Naive B cell (primary cell): ENCODE measurements around the gene BBIP1. TPM values are rescaled to one million over a fixed set of nuclear protein-coding genes. Genes with fewer than 3 reads are reported as not detected.

ENCODE experiments used
- ATAC-seq, 2 donors: fragments of 150-1000 bp; cut with Tn5 transposase; 2 replicates each; pipeline ENCODE4 v1.10.0; 2021; ENCODE audit warnings: low read depth in 2 of 2, mild to moderate bottlenecking in 2 of 2, moderate library complexity in 2 of 2
- DNase-seq: peaks from one replicate; pipeline ENCODE4 v3.0.0; 2022
- H3K27ac Mint-ChIP-seq, 6 donors: one replicate each; pipeline ENCODE4 v1.8.0; 2020 to 2022; ENCODE audit warnings: mild to moderate bottlenecking in 6 of 6, mixed read lengths in 6 of 6, moderate library complexity in 5 of 6, inconsistent platforms in 2 of 6
- H3K27me3 Mint-ChIP-seq, 3 donors: one replicate each; pipeline ENCODE4 v1.8.0; 2021 to 2022; ENCODE audit warnings: mixed read lengths in 3 of 3, mild to moderate bottlenecking in 1 of 3
- H3K36me3 Mint-ChIP-seq, 2 donors: one replicate each; pipeline ENCODE4 v1.8.0; 2020 to 2022; ENCODE audit warnings: mixed read lengths in 2 of 2, inconsistent platforms in 1 of 2, mild to moderate bottlenecking in 1 of 2
- H3K4me1 Mint-ChIP-seq, 3 donors: one replicate each; pipeline ENCODE4 v1.8.0; 2020 to 2022; ENCODE audit warnings: mixed read lengths in 3 of 3, inconsistent platforms in 1 of 3, mild to moderate bottlenecking in 1 of 3, moderate library complexity in 1 of 3
- H3K4me3 Mint-ChIP-seq, 8 donors: one replicate each; pipeline ENCODE4 v1.8.0; 2020 to 2022; ENCODE audit warnings: mild to moderate bottlenecking in 8 of 8, mixed read lengths in 8 of 8, moderate library complexity in 8 of 8, inconsistent platforms in 2 of 8
- H3K9me3 Mint-ChIP-seq, 7 donors: one replicate each; pipeline ENCODE4 v1.8.0; 2020 to 2022; ENCODE audit warnings: mixed read lengths in 7 of 7, mild to moderate bottlenecking in 5 of 7, inconsistent platforms in 2 of 7, moderate library complexity in 1 of 7
- polyA plus RNA-seq, 6 donors: library from polyadenylated mRNA; unstranded; fragments of 300-500 nt; fragmentation: Illumina TruSeq; gene quantifications; one replicate each; pipeline ENCODE4 v1.2.3, GENCODE V29; 2021; ENCODE audit warnings: low read depth in 6 of 6

BBIP1 gene
- polyA plus RNA-seq, 6 donors from 2014 or later: 10.6 to 22.4 (median 18.2) TPM

- H3K27me3 Mint-ChIP-seq: no peaks in the 10 kb centered on the region
- H3K4me1 Mint-ChIP-seq: peaks cover 2 to 19% (median 18%) of the 10 kb centered on the region in 3 donors
- H3K9me3 Mint-ChIP-seq: no peaks in the 10 kb centered on the region
- ATAC-seq (no peak), DNase-seq (no peak)
- H3K27ac Mint-ChIP-seq: peak overlapping the region in 1 of 6 donors; percentile 73
- H3K4me3 Mint-ChIP-seq: no peak overlapping the region
- peaks cover 12 to 24% of the 10 kb centered on the region in 2 donors for H3K36me3 Mint-ChIP-seq
Measured at GRCh38 chr10:110892602-110893288, 26.2 kb downstream of the BBIP1 start.

GRCh38 chr10:110887560-110887959 is 31.4 kb downstream of the BBIP1 start:
- Mint-ChIP-seq H3K4me1 (peaks cover 18 to 29% (median 22%) of the 10 kb centered on the region in 3 donors), H3K27ac (peak overlapping the region in 3 of 6 donors; percentile 41 to 71 (median 61)), H3K27me3 (no peaks in the 10 kb centered on the region), H3K36me3 (peaks cover 17 to 24% of the 10 kb centered on the region in 2 donors), H3K4me3 (no peak overlapping the region), H3K9me3 (no peaks in the 10 kb centered on the region)
- DNase-seq (no peak), ATAC-seq (no peak)

GRCh38 chr10:110885932-110886674 is 32.9 kb downstream of the BBIP1 start:
- no peaks in the 10 kb centered on the region for H3K9me3 Mint-ChIP-seq
- ATAC-seq (no peak), DNase-seq (no peak)
- peaks cover 20 to 25% of the 10 kb centered on the region in 2 donors for H3K36me3 Mint-ChIP-seq
- no peak overlapping the region for H3K4me3 Mint-ChIP-seq
- peak overlapping the region in 4 of 6 donors; percentile 4 to 90 (median 14) for H3K27ac Mint-ChIP-seq
- H3K27me3 Mint-ChIP-seq: no peaks in the 10 kb centered on the region
- H3K4me1 Mint-ChIP-seq: peaks cover 22 to 29% (median 27%) of the 10 kb centered on the region in 3 donors

DNA sequence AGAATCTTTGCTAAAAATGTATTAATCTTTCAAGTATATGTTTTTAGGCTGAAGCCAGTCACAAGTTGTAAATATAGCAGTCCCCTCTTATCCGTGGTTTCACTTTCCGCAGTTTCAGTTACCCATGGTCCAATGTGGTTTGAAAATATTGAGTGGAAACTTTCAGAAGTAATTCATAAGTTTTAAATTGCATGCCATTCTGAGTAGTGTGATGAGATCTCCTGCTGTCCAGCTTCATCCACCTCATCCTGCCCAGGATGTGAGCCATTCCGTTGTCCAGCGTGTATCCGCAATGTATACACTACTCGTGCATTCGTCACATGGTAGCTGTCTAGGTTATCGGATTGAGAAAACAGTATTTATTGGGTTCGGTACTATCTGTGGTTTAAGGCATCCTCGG is 35.1 kb downstream of the BBIP1 start:
- Mint-ChIP-seq H3K4me1 (peaks cover 29 to 46% (median 37%) of the 10 kb centered on the region in 3 donors), H3K36me3 (peaks cover 13 to 20% of the 10 kb centered on the region in 2 donors), H3K4me3 (no peak overlapping the region), H3K27ac (peak overlapping the region in 5 of 6 donors; percentile 3 to 69 (median 67)), H3K27me3 (no peaks in the 10 kb centered on the region), H3K9me3 (no peaks in the 10 kb centered on the region)
- ATAC-seq: no peak
- DNase-seq: no peak

DNA sequence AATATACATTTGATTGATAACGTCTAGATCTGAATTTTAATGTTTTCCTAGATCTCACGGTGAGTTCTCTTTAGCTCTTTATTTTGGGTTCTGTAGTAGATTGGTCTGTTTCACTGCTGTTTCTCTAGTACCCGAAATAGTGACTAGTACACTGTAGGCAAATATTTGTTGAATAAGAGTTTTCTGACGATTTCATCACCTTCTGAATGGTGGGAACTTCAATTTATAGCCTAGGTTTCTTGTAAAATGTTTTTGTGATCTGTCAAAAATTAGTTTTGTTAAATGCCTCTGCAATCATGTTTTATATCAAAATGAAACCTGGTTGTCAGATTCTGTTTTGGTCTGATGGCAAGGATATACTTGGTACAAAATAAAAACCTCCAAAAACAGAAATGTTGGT is 37.1 kb downstream of the BBIP1 start:
- Mint-ChIP-seq H3K36me3 (peaks cover 13 to 18% of the 10 kb centered on the region in 2 donors), H3K27ac (peak overlapping the region in 1 of 6 donors; percentile 68), H3K27me3 (no peaks in the 10 kb centered on the region), H3K9me3 (no peaks in the 10 kb centered on the region), H3K4me3 (no peak overlapping the region), H3K4me1 (peaks cover 43 to 64% (median 54%) of the 10 kb centered on the region in 3 donors)
- DNase-seq (no peak), ATAC-seq (no peak)

DNA sequence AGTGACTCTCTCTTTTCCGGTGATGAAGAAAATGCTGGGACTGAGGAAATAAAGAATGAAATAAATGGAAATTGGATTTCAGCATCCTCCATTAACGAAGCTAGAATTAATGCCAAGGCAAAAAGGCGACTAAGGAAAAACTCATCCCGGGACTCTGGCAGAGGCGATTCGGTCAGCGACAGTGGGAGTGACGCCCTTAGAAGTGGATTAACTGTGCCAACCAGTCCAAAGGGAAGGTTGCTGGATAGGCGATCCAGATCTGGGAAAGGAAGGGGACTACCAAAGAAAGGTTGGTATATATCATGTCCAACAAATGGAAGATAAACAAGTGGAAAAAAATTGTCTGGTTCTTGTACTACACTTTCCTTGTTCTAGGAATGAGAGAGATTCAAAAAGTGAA is 37.7 kb downstream of the BBIP1 start:
- DNase-seq: no peak
- H3K4me3 Mint-ChIP-seq: peak overlapping the region in 1 of 8 donors; percentile 16
- H3K36me3 Mint-ChIP-seq: peaks cover 13 to 17% of the 10 kb centered on the region in 2 donors
- no peak for ATAC-seq
- no peaks in the 10 kb centered on the region for H3K9me3 Mint-ChIP-seq
- peaks cover 43 to 62% (median 52%) of the 10 kb centered on the region in 3 donors for H3K4me1 Mint-ChIP-seq
- no peaks in the 10 kb centered on the region for H3K27me3 Mint-ChIP-seq
- peak overlapping the region in 2 of 6 donors; percentile 68 to 81 for H3K27ac Mint-ChIP-seq

DNA sequence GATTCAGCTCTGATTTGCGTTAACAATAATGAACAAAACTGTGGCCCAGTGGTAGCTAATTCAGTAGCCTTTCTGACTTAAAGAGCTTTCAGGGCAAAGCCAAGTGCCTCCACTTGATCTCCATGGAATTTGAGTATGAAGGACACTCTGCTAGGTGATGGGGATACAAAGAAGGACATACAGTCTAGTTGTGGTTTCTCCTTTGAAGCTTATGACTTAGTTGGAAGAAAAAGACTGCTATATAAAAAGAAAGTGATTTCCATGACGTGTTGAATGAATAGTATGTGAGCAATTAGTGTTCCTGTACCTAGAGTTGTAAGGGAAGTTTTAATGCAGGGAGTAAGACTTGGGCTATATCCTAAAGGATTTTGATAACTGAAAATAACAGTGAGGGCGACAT is 39.0 kb downstream of the BBIP1 start:
- no peaks in the 10 kb centered on the region for H3K9me3 Mint-ChIP-seq
- peak overlapping the region in 4 of 6 donors; percentile 1 to 68 (median 26) for H3K27ac Mint-ChIP-seq
- no peaks in the 10 kb centered on the region for H3K27me3 Mint-ChIP-seq
- ATAC-seq (no peak), DNase-seq (no peak)
- peaks cover 48 to 57% (median 50%) of the 10 kb centered on the region in 3 donors for H3K4me1 Mint-ChIP-seq
- peaks cover 13 to 14% of the 10 kb centered on the region in 2 donors for H3K36me3 Mint-ChIP-seq
- H3K4me3 Mint-ChIP-seq: no peak overlapping the region

GRCh38 chr10:110876788-110877187 is 42.2 kb downstream of the BBIP1 start:
- Mint-ChIP-seq H3K4me1 (peaks cover 34 to 48% (median 44%) of the 10 kb centered on the region in 3 donors), H3K36me3 (peaks cover 3 to 9% of the 10 kb centered on the region in 2 donors), H3K4me3 (no peak overlapping the region), H3K9me3 (no peaks in the 10 kb centered on the region), H3K27ac (peak overlapping the region in 1 of 6 donors; percentile 16), H3K27me3 (no peaks in the 10 kb centered on the region)
- DNase-seq (no peak), ATAC-seq (no peak)

DNA sequence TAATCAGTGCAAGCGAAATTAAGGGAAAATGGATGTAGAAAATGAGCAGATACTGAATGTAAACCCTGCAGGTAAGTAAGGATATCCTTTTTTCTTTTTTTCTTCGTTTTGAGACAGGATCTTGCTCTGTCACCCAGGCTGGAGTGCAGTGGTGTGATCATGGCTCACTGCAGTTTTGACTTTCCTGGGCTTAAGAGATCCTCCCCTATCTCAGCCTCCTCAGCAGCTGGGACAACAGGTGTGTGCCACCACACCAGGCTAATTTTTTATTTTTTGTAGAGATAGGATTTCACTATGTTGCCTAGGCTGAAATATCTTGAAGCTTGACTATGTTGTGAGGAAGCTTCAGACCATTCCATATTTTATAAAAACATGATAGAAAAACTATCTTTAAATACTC is 43.0 kb downstream of the BBIP1 start:
- Mint-ChIP-seq H3K27me3 (no peaks in the 10 kb centered on the region), H3K36me3 (peaks cover 8 to 9% of the 10 kb centered on the region in 2 donors), H3K27ac (peak overlapping the region in 2 of 6 donors; percentile 19 to 65), H3K4me3 (peak overlapping the region in 1 of 8 donors; percentile 30), H3K9me3 (no peaks in the 10 kb centered on the region), H3K4me1 (peaks cover 36 to 50% (median 46%) of the 10 kb centered on the region in 3 donors)
- no peak for ATAC-seq
- DNase-seq: no peak

- ATAC-seq (no peak), DNase-seq (no peak)
- Mint-ChIP-seq H3K27ac (peak overlapping the region; percentile 20 to 99 (median 68)), H3K4me3 (peak overlapping the region; percentile 54 to 99 (median 86)), H3K9me3 (no peaks in the 10 kb centered on the region), H3K4me1 (peaks cover 47 to 60% (median 54%) of the 10 kb centered on the region in 3 donors), H3K27me3 (no peaks in the 10 kb centered on the region), H3K36me3 (peaks cover 8 to 9% of the 10 kb centered on the region in 2 donors)
Measured at GRCh38 chr10:110873951-110874350, 45.0 kb downstream of the BBIP1 start.

DNA sequence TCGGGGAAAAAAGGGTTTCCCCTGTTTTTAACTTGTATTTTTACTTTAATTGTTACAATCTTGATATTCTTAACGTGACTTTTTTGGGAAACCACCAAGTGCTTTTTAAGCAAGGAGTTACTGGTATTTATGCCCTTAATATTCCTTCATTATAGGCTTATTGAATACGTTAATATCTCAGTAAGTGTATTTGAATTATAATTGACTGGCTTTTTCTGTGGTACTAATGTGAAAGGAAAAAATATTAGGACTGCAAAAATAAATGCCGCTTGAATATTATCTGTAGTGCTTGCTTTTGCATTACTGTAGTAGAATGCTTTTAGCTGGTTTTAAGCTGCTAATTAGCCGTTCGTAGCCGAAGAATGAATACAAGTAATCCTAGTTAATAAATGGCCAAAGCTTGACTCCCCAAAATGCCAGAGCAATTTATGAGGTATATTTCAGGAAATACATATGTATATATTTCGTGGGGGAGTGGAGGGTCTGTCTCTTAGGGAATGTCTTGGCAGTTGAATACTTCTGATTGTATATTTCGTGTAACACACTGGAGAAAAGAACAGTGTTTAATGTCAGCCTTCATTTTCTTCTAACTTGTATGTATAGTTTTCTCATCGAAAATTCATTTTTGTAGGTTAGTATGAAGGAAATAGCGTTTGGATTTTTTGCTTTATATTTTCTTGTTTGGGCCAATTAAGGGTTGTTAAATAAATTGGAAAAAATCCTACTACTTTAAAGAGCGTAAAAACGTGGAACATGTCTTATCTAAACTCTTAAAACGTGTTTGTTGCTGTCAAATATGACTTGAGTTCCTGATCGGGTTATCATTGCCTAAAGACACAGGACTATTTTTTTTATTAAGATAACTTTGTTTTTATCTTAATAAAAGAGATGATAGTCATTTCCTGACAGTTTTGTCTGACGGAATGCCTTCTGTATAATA is 45.7 kb downstream of the BBIP1 start:
- Mint-ChIP-seq H3K27ac (peak overlapping the region; percentile 96 to 99 (median 97)), H3K4me3 (peak overlapping the region; percentile 86 to 99 (median 96)), H3K36me3 (peaks cover 5 to 8% of the 10 kb centered on the region in 2 donors), H3K4me1 (peaks cover 42 to 64% (median 56%) of the 10 kb centered on the region in 3 donors), H3K9me3 (no peaks in the 10 kb centered on the region), H3K27me3 (no peaks in the 10 kb centered on the region)
- no peak for ATAC-seq
- no peak for DNase-seq

GRCh38 chr10:110872145-110872983 is 46.6 kb downstream of the BBIP1 start:
- Mint-ChIP-seq H3K36me3 (peaks cover 0 to 8% of the 10 kb centered on the region in 2 donors), H3K4me3 (peak overlapping the region; percentile 86 to 99 (median 96)), H3K9me3 (no peaks in the 10 kb centered on the region), H3K27me3 (no peaks in the 10 kb centered on the region), H3K27ac (peak overlapping the region; percentile 96 to 99 (median 97)), H3K4me1 (peaks cover 41 to 66% (median 54%) of the 10 kb centered on the region in 3 donors)
- peak; percentile 74 for DNase-seq
- peak; percentile 67 to 68 for ATAC-seq
